Activated CD4-positive, alpha-beta T cell treated with anti-CD3 and anti-CD28 coated beads for 24 hours (primary cell): ENCODE data around the gene PAM.

ENCODE experiments used
- DNase-seq, 2 donors: peaks; one replicate each; pipeline ENCODE4 v3.0.0-alpha.2; 2020; ENCODE audit warnings: low read depth in 2 of 2

Gene PAM

DNA sequence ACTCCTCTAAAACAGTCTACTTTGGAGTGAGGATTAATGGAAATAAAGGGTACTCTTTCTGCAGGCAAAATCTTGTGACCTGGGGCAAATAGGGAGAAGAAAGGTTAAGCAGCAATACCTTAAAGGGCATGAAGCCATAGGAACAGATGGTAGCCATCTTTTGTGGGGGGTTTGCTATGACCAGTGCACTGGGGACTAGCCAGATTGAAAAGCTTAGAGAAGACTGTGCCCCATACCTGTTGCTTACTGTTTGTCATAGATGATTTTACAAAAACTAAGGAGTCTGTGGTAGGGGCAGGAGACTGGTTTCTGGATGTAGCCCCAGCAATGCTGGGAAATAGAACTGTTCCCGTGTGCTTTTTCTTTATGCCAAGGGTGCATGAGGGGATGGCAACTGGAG, 58.6 kb downstream of the PAM start:
- DNase-seq, result no peak

DNA sequence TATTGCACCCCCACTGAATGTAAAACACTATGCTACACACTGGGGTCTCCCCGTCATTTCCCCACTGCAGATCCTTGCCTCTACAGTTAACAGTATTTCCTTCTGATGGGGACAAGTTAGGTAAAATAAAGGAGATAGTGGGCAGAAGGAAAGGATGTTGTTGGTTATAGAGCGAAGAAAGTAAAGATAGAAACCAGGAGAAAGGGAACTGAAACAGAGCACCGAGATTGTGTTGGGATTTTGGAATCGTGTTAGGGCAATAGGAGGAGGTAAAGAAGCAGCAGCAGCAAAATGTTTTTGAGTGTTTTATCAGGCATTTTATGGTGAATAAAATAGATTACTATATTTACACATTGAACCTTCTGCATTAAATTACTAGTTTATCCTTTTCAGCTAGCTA, 60.0 kb downstream of the PAM start:
- no peak for DNase-seq

DNA sequence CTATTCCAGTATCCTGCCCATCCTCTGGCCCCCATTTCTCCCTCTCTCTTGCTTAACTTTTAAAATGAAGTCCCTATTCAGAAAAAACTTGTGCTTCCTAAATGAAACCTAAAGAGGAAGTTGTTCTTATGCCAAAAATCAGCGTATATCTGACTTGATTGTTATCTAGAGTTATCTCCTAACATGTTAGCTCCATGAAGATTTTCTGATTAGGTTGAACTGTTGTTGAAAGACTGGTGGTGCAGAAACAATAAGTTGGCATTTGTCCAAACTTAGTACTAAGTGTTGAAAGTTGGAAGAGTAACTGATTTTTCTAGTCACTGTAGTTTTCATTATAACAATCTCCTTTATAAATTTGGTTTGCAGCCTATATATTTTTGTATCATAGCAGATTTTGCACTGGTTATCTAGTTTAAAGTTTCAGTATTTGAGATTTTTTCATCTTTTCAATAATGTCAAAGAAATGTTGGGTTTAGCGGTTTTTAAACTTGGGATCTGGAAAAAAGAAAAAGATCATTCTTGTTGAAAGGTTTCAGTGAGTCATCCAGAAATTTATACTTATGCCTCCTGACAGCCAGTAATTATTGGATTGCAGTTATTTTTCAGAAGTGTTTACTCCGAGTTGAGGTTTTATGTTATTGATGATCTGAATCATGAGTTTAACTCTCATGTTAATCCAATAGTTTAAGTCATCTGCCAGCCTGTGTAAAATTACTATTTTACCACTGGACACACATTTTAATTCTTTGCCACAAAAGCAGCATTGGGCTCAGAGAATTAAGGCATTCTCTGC, 60.6 kb downstream of the PAM start:
- DNase-seq, result no peak

DNA sequence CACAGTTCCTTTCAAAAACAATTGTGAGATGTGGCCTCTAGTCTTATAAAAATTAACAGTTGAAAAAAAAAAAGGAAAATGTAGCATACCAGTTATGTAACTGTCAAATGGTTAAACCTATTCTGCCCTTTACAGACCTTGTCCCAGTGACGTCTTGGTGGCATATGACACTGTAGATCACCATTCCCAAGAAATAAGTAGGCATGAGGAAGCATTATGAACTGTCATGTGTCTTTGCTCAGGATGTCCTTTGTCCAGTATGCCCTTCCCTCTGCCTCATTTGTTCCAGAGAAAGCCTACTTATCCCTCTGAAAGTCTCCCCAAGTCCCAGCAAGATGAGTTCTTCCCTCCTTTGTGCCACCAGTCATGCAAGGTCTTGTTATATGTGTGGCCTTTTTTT, 63.2 kb downstream of the PAM start:
- no peak for DNase-seq

DNA sequence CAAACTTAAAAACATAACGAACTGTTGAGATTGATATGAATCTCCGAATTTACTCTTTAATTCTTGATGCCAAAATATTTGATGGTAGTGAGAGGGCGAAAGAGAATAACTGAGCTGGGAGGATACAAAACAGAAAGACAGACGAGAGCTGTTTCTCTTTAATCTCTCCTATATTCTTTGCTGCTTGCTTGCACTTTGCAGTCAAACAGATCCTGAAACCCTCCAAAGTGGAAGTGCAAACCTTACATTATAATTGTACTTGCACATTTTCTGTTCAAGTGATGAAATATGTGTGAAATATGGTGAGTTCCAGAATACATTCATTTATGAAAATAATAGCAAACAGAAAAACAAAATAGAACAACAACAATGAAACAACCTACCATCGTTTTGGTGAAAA, 63.8 kb downstream of the PAM start:
- DNase-seq, result no peak

DNA sequence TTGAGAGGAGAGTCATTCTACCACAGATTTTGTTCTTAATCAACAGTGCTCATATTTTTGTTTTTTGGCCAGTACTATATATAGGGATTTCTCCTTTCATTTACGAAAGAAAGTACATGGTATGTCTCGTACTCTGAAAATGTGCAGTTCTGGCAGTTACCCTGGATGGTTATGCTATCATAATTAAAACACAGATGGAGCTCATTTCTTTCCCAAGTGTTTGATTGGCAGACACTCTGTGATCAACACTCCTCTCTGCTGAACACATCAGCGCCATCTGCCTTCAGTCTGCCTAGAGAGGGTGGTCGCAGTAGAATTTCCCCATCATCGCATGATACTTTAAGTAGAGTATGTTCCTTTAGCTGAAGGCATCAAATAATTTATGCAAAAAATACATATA, 64.5 kb downstream of the PAM start:
- no peak for DNase-seq

DNA sequence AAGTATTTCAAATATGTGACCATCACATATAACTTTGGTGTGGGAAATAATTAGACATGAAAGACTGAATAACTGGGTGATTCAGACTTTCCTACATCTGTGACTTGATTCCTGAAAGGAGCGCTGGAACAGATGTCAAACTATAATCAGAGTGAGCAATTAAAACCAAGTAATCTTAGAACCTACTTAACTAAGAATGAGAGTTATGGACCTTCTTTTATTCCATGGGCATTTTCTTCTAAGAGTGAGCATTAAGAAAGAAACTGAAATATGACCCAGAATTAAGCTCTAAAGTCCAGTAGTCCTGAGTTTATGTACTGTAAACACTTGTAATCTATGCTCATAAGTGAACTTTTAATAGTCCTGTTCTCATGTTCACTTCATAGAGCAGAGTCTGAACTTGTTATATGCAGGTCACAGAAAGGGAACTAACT, 68.4 kb downstream of the PAM start:
- DNase-seq, result no peak

DNA sequence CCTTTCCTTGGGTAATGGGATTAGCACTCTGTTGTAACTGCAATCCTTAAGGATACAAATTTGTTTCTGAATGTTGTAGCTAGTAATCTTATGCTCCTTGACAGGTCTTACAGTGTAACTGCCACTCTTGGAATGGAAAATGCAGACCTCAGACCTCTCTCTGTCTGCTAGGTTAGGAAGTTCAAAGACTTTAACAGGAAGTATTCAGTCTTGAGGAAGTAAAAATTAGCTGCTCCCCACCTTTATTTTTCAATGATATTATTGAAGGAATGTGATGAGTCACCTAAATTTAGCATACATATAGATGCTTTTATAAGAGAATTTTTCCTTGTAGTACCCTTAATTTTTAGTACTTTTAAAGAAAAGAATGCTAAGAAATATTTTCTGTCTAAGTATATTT, 71.5 kb downstream of the PAM start:
- no peak for DNase-seq

DNA sequence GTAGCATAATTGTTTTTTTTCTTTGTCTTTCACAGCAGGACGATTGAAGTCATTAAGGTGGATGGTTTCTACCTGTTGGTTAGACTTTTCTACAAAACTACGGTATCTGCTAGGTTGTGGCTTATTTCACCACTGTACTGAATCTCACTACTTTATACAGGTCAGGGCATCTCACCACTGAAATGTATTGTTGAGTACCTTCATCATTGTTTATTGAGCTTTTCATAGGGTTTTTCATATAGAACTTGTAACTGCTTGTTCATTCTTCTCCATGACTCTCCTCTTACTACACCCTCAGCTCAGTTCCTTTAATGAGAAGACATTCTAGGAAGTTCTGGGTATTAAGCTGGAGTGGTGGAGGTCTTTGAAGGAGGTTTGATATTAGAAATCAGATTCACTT, 75.1 kb downstream of the PAM start:
- no peak for DNase-seq

DNA sequence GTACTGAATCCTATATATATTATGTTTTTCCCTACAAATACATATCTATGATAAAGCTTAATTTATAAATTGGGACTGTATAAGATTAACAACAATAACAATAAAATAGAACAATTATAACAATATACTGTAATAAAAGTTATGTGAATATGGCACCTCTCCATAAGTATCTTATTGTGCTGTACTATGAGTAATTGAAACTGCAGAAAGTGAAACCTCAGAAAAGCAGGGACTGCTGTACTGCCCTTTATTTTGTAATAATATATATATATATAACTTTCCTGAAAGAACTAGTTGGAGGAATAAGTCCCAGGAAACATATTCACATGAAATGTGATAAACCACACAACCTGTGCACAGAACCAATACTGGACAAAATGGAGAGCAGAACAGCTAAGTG, 77.3 kb downstream of the PAM start:
- DNase-seq, result no peak

DNA sequence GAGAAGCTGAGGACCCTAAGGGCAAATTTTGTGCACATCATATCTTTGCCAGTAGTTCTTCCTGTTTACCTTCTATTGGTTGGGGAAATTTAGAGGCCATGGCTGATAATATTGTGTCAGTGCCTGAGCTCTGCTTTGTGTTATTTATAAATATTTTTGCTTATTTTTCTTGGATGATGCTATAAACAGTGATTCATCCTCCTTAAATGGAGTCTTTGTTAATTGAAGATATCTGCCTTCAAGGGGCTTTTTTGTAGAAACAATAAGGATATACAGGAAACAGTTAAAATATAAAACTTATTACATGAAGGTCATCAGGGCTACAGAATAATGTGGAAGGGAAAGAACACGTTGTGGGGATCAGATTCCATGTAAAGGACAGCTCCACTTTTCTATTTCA, 78.0 kb downstream of the PAM start:
- DNase-seq, result no peak

DNA sequence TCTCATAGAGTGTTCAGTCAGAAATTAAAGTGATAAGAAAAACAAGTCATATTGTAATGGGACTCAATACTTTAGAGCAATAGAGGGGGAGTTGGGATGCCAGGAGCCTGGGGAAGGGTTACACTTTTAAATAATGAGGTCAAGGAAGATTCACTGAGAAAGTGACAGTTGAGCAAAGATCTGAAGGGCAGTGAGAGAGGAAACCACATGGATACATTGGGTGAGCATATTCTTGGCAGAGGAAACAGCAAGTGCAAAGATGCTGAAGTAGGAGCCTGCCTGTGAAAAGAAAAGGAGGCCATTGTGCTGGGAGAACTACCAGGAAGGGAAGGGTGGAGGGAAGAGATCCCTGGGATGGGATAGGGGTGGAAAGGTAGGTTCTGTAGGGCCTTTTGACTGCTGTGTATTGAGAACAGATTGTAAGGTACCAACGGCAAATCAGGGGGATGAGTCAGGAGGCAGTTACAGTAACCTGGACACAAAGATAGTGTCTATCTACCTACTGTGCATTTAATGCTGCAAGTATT, 79.4 kb downstream of the PAM start:
- no peak for DNase-seq

DNA sequence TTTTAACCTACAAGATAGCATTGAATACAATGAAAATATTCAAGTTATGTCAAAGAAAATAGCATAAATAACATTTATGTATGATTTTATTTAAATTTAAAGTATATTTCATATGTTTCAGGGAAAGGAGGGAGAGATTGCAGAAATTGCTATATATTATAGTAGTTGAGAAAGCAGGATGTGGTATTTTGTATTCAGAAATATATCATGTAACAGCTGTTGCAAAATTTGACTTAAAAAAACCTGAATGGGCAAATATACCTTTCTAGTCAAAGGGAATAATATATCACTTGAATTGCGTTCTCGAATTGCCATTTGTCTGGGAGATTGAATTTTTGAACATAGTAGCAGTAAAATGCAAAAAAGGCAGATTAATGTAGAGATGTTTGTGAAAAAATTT, 80.6 kb downstream of the PAM start:
- DNase-seq, result no peak

DNA sequence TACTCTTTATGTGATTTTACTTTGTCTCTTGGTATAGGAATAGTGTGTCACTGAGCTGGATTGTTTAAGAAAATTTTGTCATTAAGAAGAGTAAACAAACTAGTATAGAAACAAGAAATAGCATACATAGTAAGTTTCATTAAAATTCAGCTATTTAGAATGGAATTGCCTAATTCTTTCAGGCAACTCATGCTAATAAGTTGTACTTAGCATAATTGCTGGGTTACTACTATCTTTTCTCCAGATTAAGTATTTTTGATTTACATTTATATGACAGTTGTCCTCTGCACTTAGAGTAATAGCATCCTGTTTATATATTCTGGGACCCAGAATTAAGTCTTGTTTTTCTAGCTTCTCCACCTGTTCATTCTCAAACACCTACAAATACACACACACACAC, 85.9 kb downstream of the PAM start:
- DNase-seq, result no peak

DNA sequence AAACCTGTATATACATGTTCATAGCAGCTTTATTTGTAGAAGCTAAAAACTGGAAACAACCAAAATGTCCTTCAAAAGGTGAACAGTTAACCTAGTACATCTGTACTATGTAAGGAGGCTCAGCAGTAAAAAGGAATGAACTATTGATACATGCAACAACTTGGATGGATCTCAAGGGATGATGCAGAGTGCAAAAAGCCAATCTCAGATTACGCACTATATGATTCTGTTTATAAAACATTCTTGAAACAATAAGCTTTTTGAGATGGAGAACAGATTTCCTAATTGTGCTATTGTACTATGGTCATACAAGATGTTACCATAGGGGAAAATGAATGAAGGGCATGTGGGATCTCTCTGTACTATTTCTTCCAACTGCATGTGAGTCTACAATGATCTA, 88.9 kb downstream of the PAM start:
- no peak for DNase-seq

DNA sequence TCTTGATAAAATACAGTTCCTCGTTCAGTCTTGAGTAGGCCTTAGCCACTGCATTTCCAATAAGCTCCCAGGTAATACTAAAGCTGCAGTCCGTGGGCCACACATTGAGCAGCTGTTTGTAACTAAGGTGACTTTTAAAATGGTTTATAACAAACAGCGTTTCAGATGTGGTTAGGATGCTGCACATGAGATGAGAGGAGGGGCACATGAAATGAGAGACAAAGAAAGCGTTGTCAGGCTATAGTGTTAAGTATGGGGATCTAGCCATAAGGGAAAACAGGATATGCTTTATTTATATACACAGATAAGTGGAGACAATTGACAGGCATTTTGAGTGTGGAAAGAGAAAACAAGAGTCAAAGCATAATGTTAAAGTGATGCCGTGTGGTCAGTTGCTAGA, 89.9 kb downstream of the PAM start:
- DNase-seq, result no peak

DNA sequence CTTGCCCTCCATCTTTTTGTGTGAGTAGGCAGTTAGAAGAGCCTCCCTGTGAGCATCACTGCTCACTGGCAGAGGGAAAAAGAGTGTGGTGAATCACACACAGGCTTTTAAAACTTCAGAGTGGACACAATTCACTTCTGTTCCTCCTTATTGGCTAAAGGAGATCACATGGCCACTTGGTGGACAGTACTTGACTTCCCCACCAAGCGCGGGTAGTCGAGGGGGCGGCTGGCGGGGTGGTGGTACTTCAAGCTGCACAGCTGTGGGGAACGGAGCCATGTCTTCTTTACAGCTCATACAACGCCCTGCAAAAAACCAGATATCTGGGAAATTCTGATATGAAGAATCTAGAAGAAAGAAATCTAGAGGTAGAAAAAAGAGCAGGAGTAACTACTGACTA, 95.4 kb downstream of the PAM start:
- no peak for DNase-seq

DNA sequence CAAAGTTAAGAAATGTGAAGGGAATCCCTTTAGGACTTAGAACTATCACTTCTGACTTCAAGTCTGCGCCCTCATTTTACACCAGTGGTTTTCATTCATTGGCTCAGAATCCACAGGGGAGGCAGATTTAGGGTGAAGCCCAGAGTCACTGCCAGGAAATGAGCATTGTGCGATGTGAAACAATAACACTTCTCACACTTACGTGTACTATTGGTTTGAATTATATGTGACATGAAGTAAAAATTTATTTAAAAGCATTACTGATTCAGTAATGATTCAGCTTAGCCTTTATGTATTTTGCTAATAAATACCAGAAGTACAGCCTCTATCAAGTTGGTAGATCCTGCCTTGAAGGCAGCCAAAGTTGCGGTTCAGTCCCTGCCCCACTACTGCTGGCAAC, 98.6 kb downstream of the PAM start:
- no peak for DNase-seq

DNA sequence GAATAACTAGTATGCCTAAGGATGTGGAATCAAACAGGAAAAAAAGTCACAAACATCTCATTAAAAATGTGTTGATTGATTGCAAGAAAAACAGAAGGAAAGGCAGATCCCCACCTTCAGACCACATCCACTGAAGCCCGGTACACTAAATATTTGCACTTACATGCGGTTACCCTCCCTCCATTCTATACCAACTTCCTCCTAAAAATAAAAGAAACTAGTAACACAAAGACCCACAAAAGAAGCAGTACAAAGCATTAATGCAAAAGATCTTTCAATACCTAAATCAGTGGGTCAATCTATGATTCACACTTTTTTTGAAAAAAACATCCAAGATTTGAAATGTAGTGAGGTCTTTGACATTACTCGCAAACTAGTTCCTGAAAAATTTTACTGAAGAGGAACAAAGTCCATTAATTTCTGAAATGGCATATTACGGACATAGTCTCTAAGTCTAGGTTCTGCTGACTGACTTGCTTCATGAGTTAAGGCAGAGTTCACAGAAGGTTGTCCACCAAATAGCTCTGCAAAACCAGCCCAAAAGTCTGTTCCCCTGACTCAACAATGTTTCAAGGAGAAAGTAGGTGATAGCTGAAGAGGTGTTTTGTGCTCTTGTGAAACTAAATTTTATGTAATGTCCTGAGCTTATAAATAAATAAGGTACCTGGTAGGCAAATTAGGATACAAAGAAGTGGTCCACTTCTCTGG, 100.7 kb downstream of the PAM start:
- DNase-seq, result no peak

DNA sequence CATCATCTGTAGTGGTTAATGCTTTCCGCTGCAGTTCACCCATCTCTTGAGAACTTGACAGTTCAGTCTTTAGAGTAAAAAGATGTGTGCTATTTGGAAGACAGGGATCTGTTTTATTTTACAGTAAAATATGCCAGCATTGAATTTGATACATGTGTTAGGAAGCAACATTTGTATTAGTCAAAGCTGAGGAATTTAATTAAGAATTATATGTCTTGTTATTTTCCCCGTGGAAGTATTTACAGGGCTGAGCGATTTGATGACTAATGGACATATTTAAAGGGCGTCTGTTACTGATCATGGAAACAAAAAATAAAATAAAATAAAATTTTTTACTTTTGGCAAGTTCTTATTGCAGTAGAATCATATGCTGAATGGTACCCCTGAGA, 101.3 kb downstream of the PAM start:
- no peak for DNase-seq

DNA sequence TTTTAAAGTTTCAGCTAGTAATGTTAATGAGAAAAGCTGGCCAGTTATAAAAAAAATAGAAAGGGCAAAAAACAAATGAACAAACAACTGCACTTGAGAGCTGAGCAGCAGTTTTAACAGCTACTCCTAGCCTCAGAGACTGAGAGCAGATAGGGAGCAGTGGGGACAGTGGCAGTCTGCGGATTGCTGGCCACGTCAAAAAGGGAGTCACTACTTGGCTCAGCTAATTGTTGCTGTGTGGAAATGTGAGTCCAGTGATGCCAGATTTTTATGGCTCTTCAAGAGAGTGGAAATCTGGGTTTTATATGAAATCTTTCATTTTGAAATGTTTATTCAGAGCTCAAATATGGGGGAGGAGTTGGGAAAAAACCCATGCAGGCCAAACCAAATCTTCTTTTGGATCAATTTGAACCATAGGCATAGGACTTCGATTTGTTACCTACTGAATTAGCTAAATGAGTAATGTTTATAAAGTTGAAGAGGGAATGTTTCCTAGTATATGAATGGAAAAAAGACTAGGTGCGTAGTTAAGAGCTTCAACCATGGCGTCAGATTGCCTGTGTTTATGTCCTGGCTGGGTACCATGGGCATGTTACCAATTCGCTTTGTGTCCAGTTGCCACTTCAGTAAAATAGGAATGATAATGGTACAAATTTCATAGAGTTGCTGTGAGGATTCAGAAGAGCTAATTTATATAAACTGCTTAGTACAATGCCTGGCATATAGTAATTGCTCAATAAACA, 102.1 kb downstream of the PAM start:
- DNase-seq, result no peak

DNA sequence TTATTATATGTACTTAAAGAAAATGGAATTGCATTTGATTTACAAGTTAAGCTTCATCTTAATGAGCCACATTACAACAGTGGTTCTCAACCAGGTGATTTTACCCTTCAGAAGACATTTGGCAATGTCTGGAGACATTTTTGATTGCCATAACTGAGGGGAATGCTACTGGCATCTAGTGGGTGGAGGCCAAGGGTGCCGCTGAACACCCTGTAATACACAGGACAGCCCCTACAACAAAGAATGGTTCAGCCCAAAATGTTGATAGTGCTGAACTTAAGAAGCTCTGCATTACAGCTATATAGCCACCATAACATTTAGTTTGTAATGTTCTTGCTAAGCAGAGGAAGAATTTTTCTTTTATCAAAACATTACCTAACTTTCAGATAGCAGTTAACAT, 103.1 kb downstream of the PAM start:
- no peak for DNase-seq

DNA sequence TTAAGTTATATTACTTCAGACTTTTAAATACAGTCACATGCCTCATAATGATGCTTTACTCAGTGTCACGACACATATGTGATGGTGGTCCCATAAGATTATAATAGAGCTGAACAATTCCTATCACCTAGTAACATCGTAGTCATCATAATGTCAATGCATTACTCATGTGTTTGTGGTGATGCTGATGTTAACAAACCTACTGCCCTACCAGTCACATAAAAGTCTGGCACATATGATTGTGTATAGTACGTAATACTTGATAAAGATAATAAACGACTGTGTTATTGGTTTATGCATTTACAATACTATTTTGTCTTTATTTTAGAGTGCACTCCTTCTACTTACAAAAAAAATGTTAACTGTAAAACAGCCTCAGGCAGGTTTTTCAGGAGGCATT, 103.7 kb downstream of the PAM start:
- no peak for DNase-seq
